ENCODE results near the gene CNOT9. TPM values are rescaled to one million over a fixed set of nuclear protein-coding genes. Genes with fewer than 3 reads are reported as not detected.

The CNOT9 gene
- total and polyA plus RNA-seq, 2 donors (not counting 1 experiment from before 2014, with no cell fraction given), result 28.0 to 54.5 TPM

- Mint-ChIP-seq H3K4me1 (peaks cover 56% of the 10 kb centered on the region), H3K27me3 (no peaks in the 10 kb centered on the region), H3K4me3 (peak overlapping the region; percentile 96), H3K27ac (peak overlapping the region; percentile 100), H3K9me3 (ENCODE audit: insufficient read depth) (no peaks in the 10 kb centered on the region)
- peaks cover 94% of the 10 kb centered on the region for H3K79me2 ChIP-seq (ENCODE audit: control insufficient read depth, insufficient read depth, low read length)
- ChIA-PET CTCF (no interaction called here), POLR2A (no interaction called here)
- H2AFZ ChIP-seq (ENCODE audit: insufficient read depth, low read depth, low read length, poor library complexity, severe bottlenecking), result peak overlapping the region; percentile 83
- peak; percentile 77 for DNase-seq
- H3K36me3 ChIP-seq (replicated peaks in 1 of 2; ENCODE audit: control extremely low read depth in 1 of 2, control insufficient read depth in 1 of 2, extremely low read depth in 1 of 2, insufficient read depth in 2 of 2, low read length in 1 of 2), result peaks cover 0 to 10% of the 10 kb centered on the region in 2 experiments
- H3K27ac ChIP-seq (ENCODE audit: low read length in 2 of 2), result peak overlapping the region; percentile 93 to 95
- no peaks in the 10 kb centered on the region for H3K27me3 ChIP-seq (replicated peaks in 1 of 4; ENCODE audit: control extremely low read depth in 1 of 4, control insufficient read depth in 3 of 4, insufficient read depth in 4 of 4, low read length in 3 of 4)
- H3K9ac ChIP-seq (ENCODE audit: low read length), result peak overlapping the region; percentile 98
- H3K4me2 ChIP-seq (replicated peaks; ENCODE audit: low read depth, low read length, poor library complexity, severe bottlenecking), result peak overlapping the region; percentile 94
- peak overlapping the region; percentile 65 to 91 (median 84) for H3K4me3 ChIP-seq (ENCODE audit: control extremely low read depth in 1 of 5, extremely low read depth in 1 of 5, insufficient read depth in 1 of 5, low read depth in 2 of 5, low read length in 4 of 5)
- TF ChIP-seq, protein P1, sequence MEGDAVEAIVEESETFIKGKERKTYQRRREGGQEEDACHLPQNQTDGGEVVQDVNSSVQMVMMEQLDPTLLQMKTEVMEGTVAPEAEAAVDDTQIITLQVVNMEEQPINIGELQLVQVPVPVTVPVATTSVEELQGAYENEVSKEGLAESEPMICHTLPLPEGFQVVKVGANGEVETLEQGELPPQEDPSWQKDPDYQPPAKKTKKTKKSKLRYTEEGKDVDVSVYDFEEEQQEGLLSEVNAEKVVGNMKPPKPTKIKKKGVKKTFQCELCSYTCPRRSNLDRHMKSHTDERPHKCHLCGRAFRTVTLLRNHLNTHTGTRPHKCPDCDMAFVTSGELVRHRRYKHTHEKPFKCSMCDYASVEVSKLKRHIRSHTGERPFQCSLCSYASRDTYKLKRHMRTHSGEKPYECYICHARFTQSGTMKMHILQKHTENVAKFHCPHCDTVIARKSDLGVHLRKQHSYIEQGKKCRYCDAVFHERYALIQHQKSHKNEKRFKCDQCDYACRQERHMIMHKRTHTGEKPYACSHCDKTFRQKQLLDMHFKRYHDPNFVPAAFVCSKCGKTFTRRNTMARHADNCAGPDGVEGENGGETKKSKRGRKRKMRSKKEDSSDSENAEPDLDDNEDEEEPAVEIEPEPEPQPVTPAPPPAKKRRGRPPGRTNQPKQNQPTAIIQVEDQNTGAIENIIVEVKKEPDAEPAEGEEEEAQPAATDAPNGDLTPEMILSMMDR (IDR thresholded peaks at IDR 0.05), result no peak
- no peak for TF ChIP-seq EZH2 (IDR thresholded peaks at IDR 0.05; ENCODE audit: borderline replicate concordance, insufficient read depth, low read depth, low read length, poor library complexity, severe bottlenecking)
- no peak for ATAC-seq (ENCODE audit: low read depth)
- intact Hi-C loops (cut with micrococcal nuclease), result loop anchor here (2.0 to 5.0 kb wide), 5 partner anchors 103 to 930 kb away; partner anchors contain the start of genes CNPPD1, GMPPA, NHEJ1 and RNF25
- WGBS (ENCODE audit: insufficient coverage), result 0% methylated on average over 25 of the region's 31 CpGs
- peaks cover 29 to 31% of the 10 kb centered on the region in 2 donors for H3K4me1 ChIP-seq (ENCODE audit: control insufficient read depth in 2 of 2, insufficient read depth in 2 of 2, low read length in 2 of 2)
- no peaks in the 10 kb centered on the region for H3K9me3 ChIP-seq (ENCODE audit: control extremely low read depth in 1 of 3, control insufficient read depth in 2 of 3, insufficient read depth in 1 of 3, low read length in 2 of 3)
- no peaks in the 10 kb centered on the region for H4K20me1 ChIP-seq (ENCODE audit: control insufficient read depth, insufficient read depth, low read length, poor library complexity, severe bottlenecking)
These were observed 396 bp downstream of the CNOT9 start for GRCh38 chr2:218569038-218569431.

- peak overlapping the region; percentile 93 to 95 for H3K27ac ChIP-seq (ENCODE audit: low read length in 2 of 2)
- H3K9me3 ChIP-seq (ENCODE audit: control extremely low read depth in 1 of 3, control insufficient read depth in 2 of 3, insufficient read depth in 1 of 3, low read length in 2 of 3), result no peaks in the 10 kb centered on the region
- TF ChIP-seq EZH2 (IDR thresholded peaks at IDR 0.05; ENCODE audit: borderline replicate concordance, insufficient read depth, low read depth, low read length, poor library complexity, severe bottlenecking), result no peak
- peak; percentile 47 for DNase-seq
- no peaks in the 10 kb centered on the region for H4K20me1 ChIP-seq (ENCODE audit: control insufficient read depth, insufficient read depth, low read length, poor library complexity, severe bottlenecking)
- no peaks in the 10 kb centered on the region for H3K9me3 Mint-ChIP-seq (ENCODE audit: insufficient read depth)
- H3K27me3 ChIP-seq (replicated peaks in 1 of 4; ENCODE audit: control extremely low read depth in 1 of 4, control insufficient read depth in 3 of 4, insufficient read depth in 4 of 4, low read length in 3 of 4), result no peaks in the 10 kb centered on the region
- H3K9ac ChIP-seq (ENCODE audit: low read length), result peak overlapping the region; percentile 98
- ChIA-PET CTCF (interaction anchor here (0.9 kb wide), 1 partner anchor 90 kb away, joined by 3 read pairs; the partner anchor contains the start of genes BCS1L and ZNF142), POLR2A (no interaction called here)
- ATAC-seq (ENCODE audit: low read depth), result no peak
- H3K79me2 ChIP-seq (ENCODE audit: control insufficient read depth, insufficient read depth, low read length), result peaks cover 95% of the 10 kb centered on the region
- H3K27ac Mint-ChIP-seq, result peak overlapping the region; percentile 100
- peaks cover 56% of the 10 kb centered on the region for H3K4me1 Mint-ChIP-seq
- H2AFZ ChIP-seq (ENCODE audit: insufficient read depth, low read depth, low read length, poor library complexity, severe bottlenecking), result peak overlapping the region; percentile 83
- peak overlapping the region; percentile 65 to 91 (median 84) for H3K4me3 ChIP-seq (ENCODE audit: control extremely low read depth in 1 of 5, extremely low read depth in 1 of 5, insufficient read depth in 1 of 5, low read depth in 2 of 5, low read length in 4 of 5)
- H3K4me2 ChIP-seq (replicated peaks; ENCODE audit: low read depth, low read length, poor library complexity, severe bottlenecking), result peak overlapping the region; percentile 94
- peaks cover 0 to 14% of the 10 kb centered on the region in 2 experiments for H3K36me3 ChIP-seq (replicated peaks in 1 of 2; ENCODE audit: control extremely low read depth in 1 of 2, control insufficient read depth in 1 of 2, extremely low read depth in 1 of 2, insufficient read depth in 2 of 2, low read length in 1 of 2)
- intact Hi-C loops (cut with micrococcal nuclease), result loop anchor here (2.0 to 5.0 kb wide), 5 partner anchors 102 to 929 kb away; partner anchors contain the start of genes CNPPD1, GMPPA, NHEJ1 and RNF25
- no peaks in the 10 kb centered on the region for H3K27me3 Mint-ChIP-seq
- peaks cover 29 to 31% of the 10 kb centered on the region in 2 donors for H3K4me1 ChIP-seq (ENCODE audit: control insufficient read depth in 2 of 2, insufficient read depth in 2 of 2, low read length in 2 of 2)
- peak overlapping the region; percentile 96 for H3K4me3 Mint-ChIP-seq
- whole genome bisulfite sequencing (ENCODE audit: insufficient coverage), result 0% methylated on average over 5 of the region's 10 CpGs
These were observed 1.2 kb downstream of the CNOT9 start for GRCh38 chr2:218569661-218570500.
